Neural cell (in vitro differentiated cells): ENCODE data around the gene CASP3.

Experiments used
- CTCF ChIP-seq: fragments of 450-650 bp; IDR thresholded peaks from 2 replicates; pipeline ENCODE4 v1.5.1; 2014; ENCODE audit warnings: antibody characterized with exemption, mild to moderate bottlenecking, moderate library complexity; ENCODE audit not compliant: poor library complexity, severe bottlenecking
- EP300 ChIP-seq: fragments of 450-650 bp; conservative IDR thresholded peaks from 2 replicates; pipeline ENCODE4 v1.6.1; 2014; ENCODE audit warnings: antibody characterized with exemption, mild to moderate bottlenecking, moderate library complexity; ENCODE audit not compliant: poor library complexity, severe bottlenecking
- EZH2 ChIP-seq: fragments of 200-600, 300-800 bp; shearing (Covaris generic), sonication (generic); IDR thresholded peaks from 2 replicates; pipeline ENCODE4 v1.6.1; 2014; ENCODE audit warnings: antibody characterized with exemption, low read length, borderline replicate concordance, mild to moderate bottlenecking; ENCODE audit not compliant: insufficient read depth, poor library complexity, severe bottlenecking
- POLR2AphosphoS5 ChIP-seq: IDR thresholded peaks from 2 replicates; pipeline ENCODE4 v1.6.1; 2012
- RAD21 ChIP-seq: fragments of 450-650 bp; conservative IDR thresholded peaks from 2 replicates; pipeline ENCODE4 v1.6.1; 2014; ENCODE audit warnings: antibody characterized with exemption, mild to moderate bottlenecking, moderate library complexity
- REST ChIP-seq: IDR thresholded peaks from 2 replicates; pipeline ENCODE4 v1.6.1; 2012; ENCODE audit warnings: borderline replicate concordance
- SMC3 ChIP-seq: fragments of 450-650 bp; conservative IDR thresholded peaks from 2 replicates; pipeline ENCODE4 v1.6.1; 2014; ENCODE audit warnings: antibody characterized with exemption, mild to moderate bottlenecking, moderate library complexity; ENCODE audit not compliant: poor library complexity
- TAF1 ChIP-seq: IDR thresholded peaks from 2 replicates; pipeline ENCODE4 v1.6.1; 2012; ENCODE audit warnings: low read depth

- TF ChIP-seq CTCF: no peak
- no peak for TF ChIP-seq TAF1
- no peak for TF ChIP-seq RAD21
- no peak for TF ChIP-seq POLR2AphosphoS5
- TF ChIP-seq REST: no peak
- TF ChIP-seq EZH2: no peak
- no peak for TF ChIP-seq EP300
- no peak for TF ChIP-seq SMC3
These were observed 27.7 kb downstream of the CASP3 start for GRCh38 chr4:184621518-184621917.
